Stimulated activated CD8-positive, alpha-beta memory T cell treated with anti-CD3 and anti-CD28 coated beads, Interleukin-12 subunit alpha, Interleukin-12 subunit beta, amount 100 ng/mL, for 1 hour (primary cell): Measurements from ENCODE around the gene SNX6.
"Not testable (repeated sequence)": the region's sequence is repeated elsewhere in the genome, so short reads cannot be mapped to it uniquely, and the experiment has no call there.

Experiments used
- DNase-seq: peaks from one replicate; pipeline ENCODE4 v3.0.0-alpha.2; 2020; ENCODE audit warnings: low read depth

Gene SNX6

DNA sequence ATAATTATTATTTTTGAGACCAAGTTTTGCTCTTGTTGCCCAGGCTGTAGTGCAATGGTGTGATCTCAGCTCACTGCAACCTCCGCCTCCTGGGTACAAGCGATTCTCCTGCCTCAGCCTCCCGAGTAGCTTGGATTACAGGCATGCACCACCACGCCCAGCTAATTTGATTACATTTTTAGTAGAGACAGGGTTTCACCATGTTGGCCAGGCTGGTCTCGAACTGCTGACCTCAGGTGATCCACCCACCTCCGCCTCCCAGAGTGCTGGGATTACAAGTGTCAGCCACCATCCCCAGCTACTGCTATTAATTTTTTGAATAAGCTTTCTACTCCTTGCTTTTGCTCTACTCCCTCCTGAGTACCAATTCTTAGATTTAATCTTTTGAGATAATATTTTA, 108.9 kb downstream of the SNX6 start:
- DNase-seq = not testable (repeated sequence)

DNA sequence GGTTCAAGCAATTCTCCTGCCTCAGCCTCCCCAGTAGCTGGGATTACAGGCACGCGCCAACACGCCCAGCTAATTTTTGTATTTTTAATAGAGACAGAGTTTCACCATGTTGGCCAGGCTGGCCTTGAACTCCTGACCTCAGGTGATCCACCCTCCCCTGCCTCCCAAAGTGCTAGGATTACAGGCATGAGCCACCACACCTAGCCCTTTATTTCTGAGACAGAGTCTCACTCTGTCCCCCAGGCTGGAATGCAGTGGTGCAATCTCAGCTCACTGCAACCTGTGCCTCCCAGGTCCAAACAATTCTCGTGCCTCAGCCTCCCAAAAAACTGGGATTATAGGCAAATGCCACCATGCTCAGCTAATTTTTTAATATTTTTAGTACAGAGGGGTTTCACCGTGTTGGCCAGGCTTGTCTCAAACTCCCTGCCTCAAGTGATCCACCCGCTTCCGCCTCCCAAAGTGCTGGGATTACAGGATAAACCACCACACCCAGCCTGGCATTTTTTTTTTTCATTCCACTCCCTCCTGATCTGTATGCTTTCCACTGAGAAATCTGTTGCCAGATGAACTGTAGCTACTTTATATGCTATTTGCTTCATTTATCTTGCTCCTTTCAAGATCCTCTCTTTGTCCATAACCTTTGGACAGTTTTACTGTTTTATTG, 109.5 kb downstream of the SNX6 start:
- DNase-seq = not testable (repeated sequence)
